NT2/D1 (cell line): ENCODE data around the gene SCN5A.

Experiments
- SUZ12 ChIP-seq: IDR thresholded peaks from 2 replicates; pipeline ENCODE4 v1.6.1; 2011; ENCODE audit not compliant: insufficient read length, insufficient read depth; ENCODE audit errors: extremely low read depth
- YY1 ChIP-seq: IDR thresholded peaks from 2 replicates; pipeline ENCODE4 v1.6.1; 2011; ENCODE audit not compliant: insufficient read length, insufficient read depth
- ZNF274 ChIP-seq: IDR thresholded peaks from 2 replicates; pipeline ENCODE4 v1.6.1; 2011; ENCODE audit warnings: mild to moderate bottlenecking, low read depth, low read length

- TF ChIP-seq ZNF274, result no peak
- no peak for TF ChIP-seq SUZ12
- TF ChIP-seq YY1, result no peak
Measured at GRCh38 chr3:38544926-38545325, 104.6 kb downstream of the SCN5A start.
